ENCODE measurements around the gene TMEM115. TPM values are rescaled to one million over a fixed set of nuclear protein-coding genes. Genes with fewer than 3 reads are reported as not detected.

TMEM115 gene
- total and polyA plus RNA-seq, 2 donors from 2014 or later: 40.1 to 54.0 TPM

DNA sequence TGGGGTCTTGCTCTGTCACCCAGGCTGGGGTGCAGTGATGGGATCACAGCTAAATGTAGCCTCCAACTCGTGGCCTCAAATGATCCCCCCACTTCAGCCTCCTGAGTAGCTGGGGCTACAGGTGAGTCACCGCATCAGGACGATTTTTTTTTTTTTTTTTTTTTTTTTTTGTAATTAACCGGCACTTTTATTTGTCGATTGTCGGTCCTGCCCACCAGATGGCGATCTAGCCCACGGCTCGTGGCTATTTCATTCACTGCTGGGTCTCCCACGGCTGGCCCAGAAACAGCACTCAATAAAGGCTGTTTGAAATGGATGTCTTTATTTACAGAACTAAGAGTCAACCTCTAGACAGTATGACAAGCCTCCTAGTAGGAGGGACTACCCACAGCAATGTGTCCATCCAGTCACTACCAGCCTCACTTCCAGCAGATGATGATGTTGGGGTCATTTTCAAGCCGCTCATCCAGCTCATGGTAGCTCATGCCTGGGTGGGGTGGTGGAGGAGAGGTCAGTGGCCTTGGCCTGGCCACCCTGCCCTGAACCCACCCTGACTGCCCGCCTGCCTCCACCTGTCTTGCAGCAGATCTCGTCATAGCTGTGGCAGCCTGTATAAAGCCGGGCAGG is 12.0 kb downstream of the TMEM115 start:
- TF ChIP-seq, protein P1, sequence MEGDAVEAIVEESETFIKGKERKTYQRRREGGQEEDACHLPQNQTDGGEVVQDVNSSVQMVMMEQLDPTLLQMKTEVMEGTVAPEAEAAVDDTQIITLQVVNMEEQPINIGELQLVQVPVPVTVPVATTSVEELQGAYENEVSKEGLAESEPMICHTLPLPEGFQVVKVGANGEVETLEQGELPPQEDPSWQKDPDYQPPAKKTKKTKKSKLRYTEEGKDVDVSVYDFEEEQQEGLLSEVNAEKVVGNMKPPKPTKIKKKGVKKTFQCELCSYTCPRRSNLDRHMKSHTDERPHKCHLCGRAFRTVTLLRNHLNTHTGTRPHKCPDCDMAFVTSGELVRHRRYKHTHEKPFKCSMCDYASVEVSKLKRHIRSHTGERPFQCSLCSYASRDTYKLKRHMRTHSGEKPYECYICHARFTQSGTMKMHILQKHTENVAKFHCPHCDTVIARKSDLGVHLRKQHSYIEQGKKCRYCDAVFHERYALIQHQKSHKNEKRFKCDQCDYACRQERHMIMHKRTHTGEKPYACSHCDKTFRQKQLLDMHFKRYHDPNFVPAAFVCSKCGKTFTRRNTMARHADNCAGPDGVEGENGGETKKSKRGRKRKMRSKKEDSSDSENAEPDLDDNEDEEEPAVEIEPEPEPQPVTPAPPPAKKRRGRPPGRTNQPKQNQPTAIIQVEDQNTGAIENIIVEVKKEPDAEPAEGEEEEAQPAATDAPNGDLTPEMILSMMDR (IDR thresholded peaks at IDR 0.05; ENCODE audit: borderline replicate concordance, extremely low read depth, insufficient read depth): peak; percentile 69
- Histone ChIP-seq H3K27me3 (ENCODE audit: control insufficient read depth, insufficient read depth, low read length) (no peaks in the 10 kb centered on the region), H3K4me1 (ENCODE audit: control insufficient read depth in 2 of 3, insufficient read depth in 2 of 3, low read depth in 1 of 3, low read length in 3 of 3) (peaks cover 0 to 33% (median 14%) of the 10 kb centered on the region in 3 donors), H3K4me3 (ENCODE audit: low read length in 3 of 3) (peak overlapping the region in 1 of 3 donors; percentile 11), H3K9me3 (ENCODE audit: control insufficient read depth in 2 of 3, insufficient read depth in 1 of 3, low read length in 3 of 3) (no peaks in the 10 kb centered on the region), H3K9ac (ENCODE audit: low read length in 3 of 3) (no peak overlapping the region), H3K27ac (ENCODE audit: low read depth in 2 of 2, low read length in 2 of 2) (no peak overlapping the region), H3K36me3 (ENCODE audit: control insufficient read depth in 2 of 3, insufficient read depth in 3 of 3, low read length in 3 of 3) (peaks cover 0 to 4% (median 4%) of the 10 kb centered on the region in 3 donors)
- peak; percentile 82 to 90 (median 85) for DNase-seq
- FAIRE-seq: peak; percentile 85
- intact Hi-C loops (cut with DNase I): loop anchor here (5.0 kb wide), 1 partner anchor 195 kb away; no protein-coding TSS in a partner anchor

DNA sequence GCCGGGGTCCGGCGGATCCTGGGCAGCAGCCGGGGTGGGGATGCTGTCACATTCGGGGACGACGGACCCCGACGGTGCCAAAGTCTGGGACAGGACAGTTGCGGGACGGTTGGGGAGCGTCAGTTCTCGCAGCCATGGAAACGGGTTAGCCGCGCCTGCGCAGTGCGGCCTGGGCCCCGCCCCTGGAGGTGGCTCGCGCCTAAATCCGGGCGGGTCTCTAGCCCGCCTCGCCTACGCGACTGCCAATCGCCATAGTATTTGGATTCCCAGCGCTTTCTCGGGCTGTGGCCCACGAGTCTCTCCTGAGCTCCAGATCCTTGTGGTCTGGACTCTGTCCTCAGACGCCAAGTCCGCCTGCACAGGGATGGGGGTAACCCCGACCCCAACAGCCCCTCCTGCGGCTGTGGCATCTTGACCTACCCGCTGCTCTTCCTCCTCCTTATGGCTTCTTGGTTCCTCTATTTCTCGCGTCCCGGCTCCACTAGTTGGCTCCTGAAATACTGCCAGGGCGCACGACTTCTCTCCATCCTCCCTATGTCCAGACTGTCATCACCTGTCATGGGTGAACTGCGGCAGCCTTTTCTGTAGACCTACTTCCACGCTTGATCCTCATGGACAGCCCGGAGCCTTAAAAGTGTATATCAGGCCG is 13.6 kb downstream of the TMEM115 start, which contains the start of gene ZMYND10:
TSS of gene ZMYND10 (minus strand) at position 147 of the 649 bp plus-strand sequence. CDS start 153 bp downstream, outside the sequence.
- H3K9ac ChIP-seq (ENCODE audit: low read length in 3 of 3): peak within 1 kb of the TSS in 2 of 3 donors; percentile 35 to 51
- no peaks in the 10 kb centered on the region for H3K27me3 ChIP-seq (ENCODE audit: control insufficient read depth, insufficient read depth, low read length)
- no peak within 1 kb of the TSS for H3K27ac ChIP-seq (ENCODE audit: low read depth in 2 of 2, low read length in 2 of 2)
- peaks cover 0 to 24% (median 6%) of the 10 kb centered on the region in 3 donors for H3K4me1 ChIP-seq (ENCODE audit: control insufficient read depth in 2 of 3, insufficient read depth in 2 of 3, low read depth in 1 of 3, low read length in 3 of 3)
- H3K4me3 ChIP-seq (ENCODE audit: low read length in 3 of 3): peak within 1 kb of the TSS; percentile 24 to 46 (median 36)
- H3K9me3 ChIP-seq (ENCODE audit: control insufficient read depth in 2 of 3, insufficient read depth in 1 of 3, low read length in 3 of 3): no peaks in the 10 kb centered on the region
- FAIRE-seq (no peak), DNase-seq (peak; percentile 56 to 88 (median 70))
- peaks cover 0 to 4% (median 4%) of the 10 kb centered on the region in 3 donors for H3K36me3 ChIP-seq (ENCODE audit: control insufficient read depth in 2 of 3, insufficient read depth in 3 of 3, low read length in 3 of 3)
- intact Hi-C loops (cut with DNase I): loop anchor here (5.0 kb wide), 1 partner anchor 197 kb away; no protein-coding TSS in a partner anchor
- TF ChIP-seq, protein P1 (IDR thresholded peaks at IDR 0.05; ENCODE audit: borderline replicate concordance, extremely low read depth, insufficient read depth): no peak

DNA sequence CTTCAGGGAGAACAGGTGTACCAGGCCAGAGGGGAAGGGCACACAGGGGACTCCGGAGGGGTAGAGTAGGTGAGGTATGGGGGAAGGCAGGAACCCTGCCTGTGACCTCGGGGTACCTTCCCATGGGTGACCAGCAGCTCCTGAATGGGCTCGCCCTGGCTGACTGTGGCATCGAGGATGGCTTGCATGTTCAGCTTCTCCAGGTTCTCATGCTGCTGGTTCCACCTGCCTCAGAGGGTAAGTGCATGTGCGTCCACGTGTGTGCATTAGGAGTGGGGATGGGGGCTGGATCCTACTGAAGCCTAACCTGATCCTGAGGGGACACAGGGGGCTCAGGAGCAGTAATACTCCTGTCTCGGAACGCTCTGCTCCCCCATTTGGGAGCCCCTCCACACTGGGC is 14.3 kb downstream of the TMEM115 start:
- peaks cover 0 to 21% (median 5%) of the 10 kb centered on the region in 3 donors for H3K4me1 ChIP-seq (ENCODE audit: control insufficient read depth in 2 of 3, insufficient read depth in 2 of 3, low read depth in 1 of 3, low read length in 3 of 3)
- FAIRE-seq (no peak), DNase-seq (no peak)
- H3K4me3 ChIP-seq (ENCODE audit: low read length in 3 of 3): peak overlapping the region in 1 of 3 donors; percentile 46
- H3K36me3 ChIP-seq (ENCODE audit: control insufficient read depth in 2 of 3, insufficient read depth in 3 of 3, low read length in 3 of 3): peaks cover 0 to 4% (median 4%) of the 10 kb centered on the region in 3 donors
- H3K27me3 ChIP-seq (ENCODE audit: control insufficient read depth, insufficient read depth, low read length): no peaks in the 10 kb centered on the region
- no peak overlapping the region for H3K9ac ChIP-seq (ENCODE audit: low read length in 3 of 3)
- no peaks in the 10 kb centered on the region for H3K9me3 ChIP-seq (ENCODE audit: control insufficient read depth in 2 of 3, insufficient read depth in 1 of 3, low read length in 3 of 3)
- H3K27ac ChIP-seq (ENCODE audit: low read depth in 2 of 2, low read length in 2 of 2): no peak overlapping the region
- TF ChIP-seq, protein P1 (IDR thresholded peaks at IDR 0.05; ENCODE audit: borderline replicate concordance, extremely low read depth, insufficient read depth): no peak
- intact Hi-C loops (cut with DNase I): loop anchor here (5.0 kb wide), 1 partner anchor 197 kb away; no protein-coding TSS in a partner anchor

All from kidney (tissue), 14 donors.